ENCODE data around the gene TRIL. TPM values are rescaled to one million over a fixed set of nuclear protein-coding genes. Genes with fewer than 3 reads are reported as not detected.

The TRIL gene
- total and polyA plus RNA-seq, 2 donors (not counting 3 experiments of a cell fraction or from before 2014, with no cell fraction given), result 0.52 to 1.8 TPM

DNA sequence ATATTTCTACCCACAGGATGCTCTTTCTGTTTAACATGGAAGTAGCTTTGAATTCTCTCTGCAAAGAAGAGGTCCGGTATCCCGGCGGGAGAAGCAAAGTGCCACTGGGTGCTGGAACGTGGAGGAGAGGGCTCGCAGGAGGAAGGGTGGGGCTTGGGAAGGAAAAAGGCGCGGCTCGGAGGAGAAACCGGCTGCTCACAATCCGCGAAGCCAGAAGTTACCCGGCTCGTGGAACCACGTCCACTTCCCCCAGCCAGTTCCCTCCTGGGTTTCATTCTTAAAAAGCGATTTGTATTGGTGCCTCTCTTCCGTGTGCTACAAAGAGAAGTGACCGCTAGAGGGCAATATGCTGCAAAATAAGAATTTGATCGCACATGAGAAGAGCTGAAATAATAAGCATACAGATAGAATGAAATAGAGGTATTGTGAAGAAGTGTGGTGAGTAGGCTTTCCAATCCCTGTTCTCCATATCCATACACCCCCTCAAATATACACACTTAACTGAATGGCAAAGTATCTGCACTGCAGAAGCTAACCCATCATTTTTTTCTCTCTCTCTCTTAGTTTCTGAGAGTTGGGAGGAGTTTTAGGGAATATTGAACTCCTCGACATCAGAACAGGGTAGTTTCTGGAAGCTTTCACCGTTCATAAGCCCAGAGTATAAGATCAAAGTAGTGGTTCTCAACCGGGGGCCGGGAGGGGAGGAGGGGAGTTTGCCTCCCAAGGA, 31.1 kb downstream of the TRIL start:
- CTCF ChIA-PET, result interaction anchor here (0.6 to 13.4 kb wide), 61 partner anchors 9 to 994 kb away, joined by 3 to 1408 read pairs (median 4); partner anchors contain the start of genes CHN2 and TRIL
- no TSS peak for BruUV-seq (replicated peaks)
- Histone ChIP-seq H4K20me1 (replicated peaks; ENCODE audit: control insufficient read depth, extremely low read depth, insufficient read depth, low read length) (no peaks in the 10 kb centered on the region), H3K4me3 (replicated peaks in 1 of 3; ENCODE audit: insufficient read depth in 1 of 3, low read depth in 1 of 3, low read length in 3 of 3) (peak overlapping the region; percentile 29 to 75 (median 70)), H3K9me1 (replicated peaks; ENCODE audit: control insufficient read depth, extremely low read depth, insufficient read depth, low read length) (no peaks in the 10 kb centered on the region), H3K4me1 (ENCODE audit: control insufficient read depth, extremely low read depth, insufficient read depth, low read length) (no peaks in the 10 kb centered on the region), H3K9me3 (replicated peaks; ENCODE audit: control insufficient read depth, insufficient read depth, low read length) (no peaks in the 10 kb centered on the region), H3K36me3 (ENCODE audit: control insufficient read depth in 2 of 2, extremely low read depth in 1 of 2, insufficient read depth in 2 of 2, low read length in 2 of 2) (no peaks in the 10 kb centered on the region), H3K79me2 (ENCODE audit: control insufficient read depth, insufficient read depth, low read length) (no peaks in the 10 kb centered on the region), H3K27ac (ENCODE audit: insufficient read depth, low read depth, low read length) (no peak overlapping the region), H3K27me3 (ENCODE audit: control insufficient read depth in 2 of 2, insufficient read depth in 2 of 2, low read length in 2 of 2) (peaks cover 4 to 6% of the 10 kb centered on the region in 2 experiments), H2AFZ (ENCODE audit: low read depth, low read length) (peak overlapping the region; percentile 98), H3K9ac (replicated peaks; ENCODE audit: extremely low read depth, insufficient read depth, low read length) (peak overlapping the region; percentile 45), H3K4me2 (ENCODE audit: insufficient read depth, low read length) (peak overlapping the region; percentile 95)
- dilution Hi-C loops (cut with MboI; ENCODE audit: extremely low pct_ligation_motif_present, low sequenced_read_pairs), result no loop called here
- DNase-seq (ENCODE audit: low read depth, low spot score) (peak; percentile 83), FAIRE-seq (peak; percentile 92)
- TF ChIP-seq, protein P1, sequence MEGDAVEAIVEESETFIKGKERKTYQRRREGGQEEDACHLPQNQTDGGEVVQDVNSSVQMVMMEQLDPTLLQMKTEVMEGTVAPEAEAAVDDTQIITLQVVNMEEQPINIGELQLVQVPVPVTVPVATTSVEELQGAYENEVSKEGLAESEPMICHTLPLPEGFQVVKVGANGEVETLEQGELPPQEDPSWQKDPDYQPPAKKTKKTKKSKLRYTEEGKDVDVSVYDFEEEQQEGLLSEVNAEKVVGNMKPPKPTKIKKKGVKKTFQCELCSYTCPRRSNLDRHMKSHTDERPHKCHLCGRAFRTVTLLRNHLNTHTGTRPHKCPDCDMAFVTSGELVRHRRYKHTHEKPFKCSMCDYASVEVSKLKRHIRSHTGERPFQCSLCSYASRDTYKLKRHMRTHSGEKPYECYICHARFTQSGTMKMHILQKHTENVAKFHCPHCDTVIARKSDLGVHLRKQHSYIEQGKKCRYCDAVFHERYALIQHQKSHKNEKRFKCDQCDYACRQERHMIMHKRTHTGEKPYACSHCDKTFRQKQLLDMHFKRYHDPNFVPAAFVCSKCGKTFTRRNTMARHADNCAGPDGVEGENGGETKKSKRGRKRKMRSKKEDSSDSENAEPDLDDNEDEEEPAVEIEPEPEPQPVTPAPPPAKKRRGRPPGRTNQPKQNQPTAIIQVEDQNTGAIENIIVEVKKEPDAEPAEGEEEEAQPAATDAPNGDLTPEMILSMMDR (IDR thresholded peaks at IDR 0.05; ENCODE audit: extremely low read depth in 1 of 2, insufficient read depth in 1 of 2, low read depth in 1 of 2, low read length in 2 of 2), result peak; percentile 67 to 81
- TF ChIP-seq MYC (IDR thresholded peaks at IDR 0.05; ENCODE audit: low read depth, low read length) (no peak), EZH2 (IDR thresholded peaks at IDR 0.05; ENCODE audit: borderline replicate concordance, low read depth, low read length, severe bottlenecking) (no peak)
- POLR2A ChIA-PET, result interaction anchor here (1.7 kb wide), 1 partner anchor 29 kb away, joined by 4 read pairs; no protein-coding TSS in a partner anchor
- intact Hi-C loops (cut with micrococcal nuclease), result loop anchor here (1.0 to 2.0 kb wide), 6 partner anchors 29 to 481 kb away; partner anchors contain the start of gene CHN2

Data from endothelial cell of umbilical vein (primary cell).